ENCODE measurements around the gene USP17L20. TPM values are rescaled to one million over a fixed set of nuclear protein-coding genes. Genes with fewer than 3 reads are reported as not detected.
"Not testable (repeated sequence)": the region's sequence is repeated elsewhere in the genome, so short reads cannot be mapped to it uniquely, and the experiment has no call there.

USP17L20 gene
- total RNA-seq, 2 experiments from 2014 or later: not detected

DNA sequence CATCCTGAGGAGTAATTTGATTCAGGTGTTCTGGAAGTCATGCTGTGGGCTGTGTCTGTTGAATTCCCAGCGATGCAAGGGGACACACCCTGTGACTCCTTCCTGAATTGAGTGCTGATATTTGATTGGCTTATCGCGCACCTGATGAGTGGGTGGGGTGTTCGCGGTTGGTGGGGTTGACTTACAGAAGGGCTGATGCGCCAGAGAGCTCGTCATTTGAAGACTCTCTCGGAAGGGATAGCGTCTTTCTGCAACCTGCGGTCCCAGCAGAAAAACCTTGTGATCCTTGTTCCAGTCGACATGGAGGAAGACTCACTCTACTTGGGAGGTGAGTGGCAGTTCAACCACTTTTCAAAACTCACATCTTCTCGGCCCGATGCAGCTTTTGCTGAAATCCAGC, 4.8 kb upstream of the USP17L20 start, which contains the start of gene USP17L19:
Gene USP17L19 (plus strand): TSS at position 301 of the 400 bp plus-strand sequence. CDS start 0 bp downstream, at position 301.
- H3K4me3 Mint-ChIP-seq; CTCF ChIA-PET; H3K4me1 Mint-ChIP-seq (ENCODE audit: low read depth); intact Hi-C loops (cut with micrococcal nuclease); DNase-seq; ATAC-seq; H3K27ac Mint-ChIP-seq; H3K9me3 Mint-ChIP-seq; H3K27me3 Mint-ChIP-seq; POLR2A ChIA-PET; H3K36me3 Mint-ChIP-seq (ENCODE audit: low read depth): not testable (repeated sequence)

- intact Hi-C loops (cut with micrococcal nuclease); H3K27ac Mint-ChIP-seq; H3K9me3 Mint-ChIP-seq; H3K36me3 Mint-ChIP-seq (ENCODE audit: low read depth); H3K4me3 Mint-ChIP-seq; ATAC-seq; POLR2A ChIA-PET; DNase-seq; CTCF ChIA-PET; H3K4me1 Mint-ChIP-seq (ENCODE audit: low read depth); H3K27me3 Mint-ChIP-seq: not testable (repeated sequence)
Observed at GRCh38 chr4:9262572-9262971, 4.6 kb downstream of the USP17L20 start, which contains the start of gene USP17L21. USP17L21 (plus strand) TSS chr4:9262872; CDS start chr4:9262872, 0 bp downstream.

DNA sequence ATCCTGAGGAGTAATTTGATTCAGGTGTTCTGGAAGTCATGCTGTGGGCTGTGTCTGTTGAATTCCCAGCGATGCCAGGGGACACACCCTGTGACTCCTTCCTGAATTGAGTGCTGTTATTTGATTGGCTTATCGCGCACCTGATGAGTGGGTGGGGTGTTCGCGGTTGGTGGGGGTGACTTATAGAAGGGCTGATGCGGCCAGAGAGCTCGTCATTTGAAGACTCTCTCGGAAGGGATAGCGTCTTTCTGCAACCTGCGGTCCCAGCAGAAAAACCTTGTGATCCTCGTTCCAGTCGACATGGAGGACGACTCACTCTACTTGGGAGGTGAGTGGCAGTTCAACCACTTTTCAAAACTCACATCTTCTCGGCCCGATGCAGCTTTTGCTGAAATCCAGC, 9.4 kb downstream of the USP17L20 start, which contains the start of gene USP17L22:
Gene USP17L22 (plus strand): TSS at position 301 of the 400 bp plus-strand sequence. CDS start 0 bp downstream, at position 301.
- POLR2A ChIA-PET; H3K27ac Mint-ChIP-seq; H3K27me3 Mint-ChIP-seq; CTCF ChIA-PET; H3K36me3 Mint-ChIP-seq (ENCODE audit: low read depth); ATAC-seq; H3K4me1 Mint-ChIP-seq (ENCODE audit: low read depth); intact Hi-C loops (cut with micrococcal nuclease); DNase-seq; H3K4me3 Mint-ChIP-seq; H3K9me3 Mint-ChIP-seq: not testable (repeated sequence)

GRCh38 chr4:9271719-9272118, 13.8 kb downstream of the USP17L20 start:
- intact Hi-C loops (cut with micrococcal nuclease); H3K27me3 Mint-ChIP-seq; H3K27ac Mint-ChIP-seq; H3K4me1 Mint-ChIP-seq (ENCODE audit: low read depth); H3K9me3 Mint-ChIP-seq; H3K36me3 Mint-ChIP-seq (ENCODE audit: low read depth); H3K4me3 Mint-ChIP-seq; ATAC-seq; CTCF ChIA-PET; POLR2A ChIA-PET: not testable (repeated sequence)
- DNase-seq: peak; percentile 1

Other genes starting within 250 kb of the USP17L20 start
- gene FAM90A26, start 87.7 kb upstream of the USP17L20 start, total RNA-seq: not detected
- gene USP17L10, start 47.5 kb upstream of the USP17L20 start, total RNA-seq: not detected
- gene USP17L11, start 42.7 kb upstream of the USP17L20 start, total RNA-seq: not detected
- gene USP17L12, start 38.0 kb upstream of the USP17L20 start, total RNA-seq: not detected
- gene USP17L13, start 33.2 kb upstream of the USP17L20 start, total RNA-seq: not detected
- not detected for gene USP17L15, start 23.7 kb upstream of the USP17L20 start, total RNA-seq
- not detected for gene USP17L17, start 14.2 kb upstream of the USP17L20 start, total RNA-seq
- gene USP17L18, start 9.5 kb upstream of the USP17L20 start, total RNA-seq: not detected
- gene USP17L19, start 4.7 kb upstream of the USP17L20 start, total RNA-seq: not detected
- not detected for gene USP17L21, start 4.7 kb downstream of the USP17L20 start, total RNA-seq
- not detected for gene USP17L22, start 9.5 kb downstream of the USP17L20 start, total RNA-seq
- gene USP17L24, start 67.0 kb downstream of the USP17L20 start, total RNA-seq: not detected
- not detected for gene USP17L25, start 71.8 kb downstream of the USP17L20 start, total RNA-seq
- gene USP17L26, start 76.5 kb downstream of the USP17L20 start, total RNA-seq: not detected
- not detected for gene USP17L5, start 81.3 kb downstream of the USP17L20 start, total RNA-seq
- not detected for gene USP17L27, start 86.0 kb downstream of the USP17L20 start, total RNA-seq
- gene USP17L28, start 90.8 kb downstream of the USP17L20 start, total RNA-seq: not detected
- gene USP17L29, start 95.5 kb downstream of the USP17L20 start, total RNA-seq: not detected
- not detected for gene USP17L30, start 105.0 kb downstream of the USP17L20 start, total RNA-seq
- not detected for gene DEFB131A, start 186.3 kb downstream of the USP17L20 start, total RNA-seq

Measured in activated CD8-positive, alpha-beta T cell treated with anti-CD3 and anti-CD28 coated beads for 36 hours (primary cell).